H1 (cell line): ENCODE measurements around the gene STAP2. TPM values are rescaled to one million over a fixed set of nuclear protein-coding genes. Genes with fewer than 3 reads are reported as not detected.

ENCODE experiments used
- ASH2L ChIP-seq: fragments of 200-600, 300-600 bp; sonication (generic); IDR thresholded peaks from one replicate; pipeline ENCODE4 v1.7.1; 2017; ENCODE audit warnings: low read length
- GABPA ChIP-seq: IDR thresholded peaks from 2 replicates; pipeline ENCODE4 v1.6.1; 2011; ENCODE audit warnings: mild to moderate bottlenecking, low read length, moderate library complexity, borderline replicate concordance; ENCODE audit not compliant: insufficient read depth
- HDAC6 ChIP-seq: IDR thresholded peaks from one replicate; pipeline ENCODE4 v1.7.1; 2012; ENCODE audit warnings: low read depth, mild to moderate bottlenecking, inconsistent platforms, low read length, moderate library complexity
- KDM1A ChIP-seq: fragments of 200-600, 300-600 bp; sonication (generic); IDR thresholded peaks from 2 replicates; pipeline ENCODE4 v1.7.1; 2016; ENCODE audit warnings: mild to moderate bottlenecking, low read length, borderline replicate concordance
- PHF8 ChIP-seq: fragments of 200-600 bp; sonication (generic); conservative IDR thresholded peaks from 2 replicates; pipeline ENCODE4 v1.7.1; 2012; ENCODE audit warnings: low read depth, mild to moderate bottlenecking, inconsistent platforms, low read length, moderate library complexity
- RNF2 ChIP-seq: fragments of 200-900, 300-1000 bp; sonication (generic); IDR thresholded peaks from 2 replicates; pipeline ENCODE4 v1.7.1; 2016; ENCODE audit warnings: borderline replicate concordance, low read depth, mild to moderate bottlenecking, antibody characterized with exemption, low read length; ENCODE audit not compliant: poor library complexity, severe bottlenecking; ENCODE audit errors: missing control alignments
- polyA plus RNA-seq, 7 experiments: library from polyadenylated mRNA; depleted of rRNA in 3 of 7; stranded (reverse) in 5 of 7; unstranded in 2 of 7; fragments of >200 nt in 5 of 7; fragments of 200-250 nt in 2 of 7; gene quantifications; 1 replicate in 5 of 7; 2 replicates in 1 of 7; 4 replicates in 1 of 7; pipeline versions ENCODE4 v1.2.1 to v1.2.3, GENCODE V29; 2011 to 2013; ENCODE audit warnings: missing spikeins in 2 of 7, mixed read lengths in 2 of 7
- total RNA-seq: library from RNA; stranded (reverse); fragmentation: NEBNext Ultra II Directional; extraction: Animal tissue kit (Norgen Biotek cat#: 25700); gene quantifications from 2 replicates; pipeline ENCODE4 v1.2.1, GENCODE V29; 2021
- TF ChIP-seq, protein P1 (sequence below): fragments of 300-600 bp; sonication (generic); IDR thresholded peaks from 2 replicates; pipeline ENCODE4 v1.7.1; 2012; ENCODE audit warnings: low read length, moderate library complexity, mild to moderate bottlenecking, inconsistent platforms; ENCODE audit not compliant: insufficient replicate concordance
- TF ChIP-seq, protein P2 (sequence below): IDR thresholded peaks from 2 replicates; pipeline ENCODE4 v1.6.1; 2012; ENCODE audit warnings: inconsistent platforms

The STAP2 gene
- total and polyA plus RNA-seq, 2 of the 8 experiments (the other 6 are each of a cell fraction or from before 2014, with no cell fraction given), result 15.3 to 37.3 TPM

DNA sequence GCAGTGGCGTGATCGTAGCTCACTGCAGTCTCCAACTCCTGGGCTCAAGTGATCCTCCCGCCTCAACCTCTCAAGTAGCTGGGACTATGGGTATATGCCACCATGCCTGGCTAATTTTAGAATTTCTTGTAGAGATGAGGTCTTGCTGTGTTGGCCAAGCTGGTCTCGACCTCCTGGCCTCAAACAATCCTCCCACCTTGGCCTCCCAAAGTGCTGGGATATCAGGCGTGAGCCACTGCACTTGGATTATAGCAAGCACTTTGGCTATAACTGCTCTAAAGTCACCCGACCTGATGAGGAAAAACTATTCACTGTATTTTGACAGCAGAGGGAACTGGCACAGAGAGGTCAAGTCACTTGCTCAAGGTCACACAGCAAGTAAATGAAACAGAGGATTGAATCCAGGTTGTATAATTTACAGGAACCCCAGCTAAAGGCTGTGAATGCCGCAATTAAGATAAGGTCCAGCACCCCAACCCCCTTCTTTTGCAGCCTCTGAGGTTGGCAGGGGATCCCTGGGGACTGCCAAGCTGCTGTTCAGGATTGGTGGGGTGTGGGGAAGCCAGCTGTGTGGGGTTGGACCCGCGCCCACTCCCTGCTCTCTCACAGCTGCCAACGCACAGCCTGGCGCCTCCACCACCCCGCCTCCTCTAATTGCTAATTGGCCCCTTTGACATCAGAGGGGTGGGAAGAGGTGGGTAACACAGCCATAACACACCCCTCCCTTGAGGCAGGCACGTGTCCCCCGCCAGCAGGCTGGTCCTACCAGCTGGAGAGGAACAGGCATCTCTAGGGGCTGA is 42.5 kb downstream of the STAP2 start (continued):
- TF ChIP-seq, protein P1, sequence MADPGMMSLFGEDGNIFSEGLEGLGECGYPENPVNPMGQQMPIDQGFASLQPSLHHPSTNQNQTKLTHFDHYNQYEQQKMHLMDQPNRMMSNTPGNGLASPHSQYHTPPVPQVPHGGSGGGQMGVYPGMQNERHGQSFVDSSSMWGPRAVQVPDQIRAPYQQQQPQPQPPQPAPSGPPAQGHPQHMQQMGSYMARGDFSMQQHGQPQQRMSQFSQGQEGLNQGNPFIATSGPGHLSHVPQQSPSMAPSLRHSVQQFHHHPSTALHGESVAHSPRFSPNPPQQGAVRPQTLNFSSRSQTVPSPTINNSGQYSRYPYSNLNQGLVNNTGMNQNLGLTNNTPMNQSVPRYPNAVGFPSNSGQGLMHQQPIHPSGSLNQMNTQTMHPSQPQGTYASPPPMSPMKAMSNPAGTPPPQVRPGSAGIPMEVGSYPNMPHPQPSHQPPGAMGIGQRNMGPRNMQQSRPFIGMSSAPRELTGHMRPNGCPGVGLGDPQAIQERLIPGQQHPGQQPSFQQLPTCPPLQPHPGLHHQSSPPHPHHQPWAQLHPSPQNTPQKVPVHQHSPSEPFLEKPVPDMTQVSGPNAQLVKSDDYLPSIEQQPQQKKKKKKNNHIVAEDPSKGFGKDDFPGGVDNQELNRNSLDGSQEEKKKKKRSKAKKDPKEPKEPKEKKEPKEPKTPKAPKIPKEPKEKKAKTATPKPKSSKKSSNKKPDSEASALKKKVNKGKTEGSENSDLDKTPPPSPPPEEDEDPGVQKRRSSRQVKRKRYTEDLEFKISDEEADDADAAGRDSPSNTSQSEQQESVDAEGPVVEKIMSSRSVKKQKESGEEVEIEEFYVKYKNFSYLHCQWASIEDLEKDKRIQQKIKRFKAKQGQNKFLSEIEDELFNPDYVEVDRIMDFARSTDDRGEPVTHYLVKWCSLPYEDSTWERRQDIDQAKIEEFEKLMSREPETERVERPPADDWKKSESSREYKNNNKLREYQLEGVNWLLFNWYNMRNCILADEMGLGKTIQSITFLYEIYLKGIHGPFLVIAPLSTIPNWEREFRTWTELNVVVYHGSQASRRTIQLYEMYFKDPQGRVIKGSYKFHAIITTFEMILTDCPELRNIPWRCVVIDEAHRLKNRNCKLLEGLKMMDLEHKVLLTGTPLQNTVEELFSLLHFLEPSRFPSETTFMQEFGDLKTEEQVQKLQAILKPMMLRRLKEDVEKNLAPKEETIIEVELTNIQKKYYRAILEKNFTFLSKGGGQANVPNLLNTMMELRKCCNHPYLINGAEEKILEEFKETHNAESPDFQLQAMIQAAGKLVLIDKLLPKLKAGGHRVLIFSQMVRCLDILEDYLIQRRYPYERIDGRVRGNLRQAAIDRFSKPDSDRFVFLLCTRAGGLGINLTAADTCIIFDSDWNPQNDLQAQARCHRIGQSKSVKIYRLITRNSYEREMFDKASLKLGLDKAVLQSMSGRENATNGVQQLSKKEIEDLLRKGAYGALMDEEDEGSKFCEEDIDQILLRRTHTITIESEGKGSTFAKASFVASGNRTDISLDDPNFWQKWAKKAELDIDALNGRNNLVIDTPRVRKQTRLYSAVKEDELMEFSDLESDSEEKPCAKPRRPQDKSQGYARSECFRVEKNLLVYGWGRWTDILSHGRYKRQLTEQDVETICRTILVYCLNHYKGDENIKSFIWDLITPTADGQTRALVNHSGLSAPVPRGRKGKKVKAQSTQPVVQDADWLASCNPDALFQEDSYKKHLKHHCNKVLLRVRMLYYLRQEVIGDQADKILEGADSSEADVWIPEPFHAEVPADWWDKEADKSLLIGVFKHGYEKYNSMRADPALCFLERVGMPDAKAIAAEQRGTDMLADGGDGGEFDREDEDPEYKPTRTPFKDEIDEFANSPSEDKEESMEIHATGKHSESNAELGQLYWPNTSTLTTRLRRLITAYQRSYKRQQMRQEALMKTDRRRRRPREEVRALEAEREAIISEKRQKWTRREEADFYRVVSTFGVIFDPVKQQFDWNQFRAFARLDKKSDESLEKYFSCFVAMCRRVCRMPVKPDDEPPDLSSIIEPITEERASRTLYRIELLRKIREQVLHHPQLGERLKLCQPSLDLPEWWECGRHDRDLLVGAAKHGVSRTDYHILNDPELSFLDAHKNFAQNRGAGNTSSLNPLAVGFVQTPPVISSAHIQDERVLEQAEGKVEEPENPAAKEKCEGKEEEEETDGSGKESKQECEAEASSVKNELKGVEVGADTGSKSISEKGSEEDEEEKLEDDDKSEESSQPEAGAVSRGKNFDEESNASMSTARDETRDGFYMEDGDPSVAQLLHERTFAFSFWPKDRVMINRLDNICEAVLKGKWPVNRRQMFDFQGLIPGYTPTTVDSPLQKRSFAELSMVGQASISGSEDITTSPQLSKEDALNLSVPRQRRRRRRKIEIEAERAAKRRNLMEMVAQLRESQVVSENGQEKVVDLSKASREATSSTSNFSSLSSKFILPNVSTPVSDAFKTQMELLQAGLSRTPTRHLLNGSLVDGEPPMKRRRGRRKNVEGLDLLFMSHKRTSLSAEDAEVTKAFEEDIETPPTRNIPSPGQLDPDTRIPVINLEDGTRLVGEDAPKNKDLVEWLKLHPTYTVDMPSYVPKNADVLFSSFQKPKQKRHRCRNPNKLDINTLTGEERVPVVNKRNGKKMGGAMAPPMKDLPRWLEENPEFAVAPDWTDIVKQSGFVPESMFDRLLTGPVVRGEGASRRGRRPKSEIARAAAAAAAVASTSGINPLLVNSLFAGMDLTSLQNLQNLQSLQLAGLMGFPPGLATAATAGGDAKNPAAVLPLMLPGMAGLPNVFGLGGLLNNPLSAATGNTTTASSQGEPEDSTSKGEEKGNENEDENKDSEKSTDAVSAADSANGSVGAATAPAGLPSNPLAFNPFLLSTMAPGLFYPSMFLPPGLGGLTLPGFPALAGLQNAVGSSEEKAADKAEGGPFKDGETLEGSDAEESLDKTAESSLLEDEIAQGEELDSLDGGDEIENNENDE, result no peak
- TF ChIP-seq KDM1A (peak; percentile 96), GABPA (no peak), HDAC6 (no peak), PHF8 (no peak), ASH2L (no peak), RNF2 (no peak)
- TF ChIP-seq, protein P2, sequence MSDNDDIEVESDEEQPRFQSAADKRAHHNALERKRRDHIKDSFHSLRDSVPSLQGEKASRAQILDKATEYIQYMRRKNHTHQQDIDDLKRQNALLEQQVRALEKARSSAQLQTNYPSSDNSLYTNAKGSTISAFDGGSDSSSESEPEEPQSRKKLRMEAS, result peak; percentile 65
- TF ChIP-seq, all 59 proteins: peak for 3
